Epithelial cell of esophagus (primary cell): Measurements from ENCODE around the gene FRMD5.

Experiments used
- DNase-seq: peaks from one replicate; pipeline ENCODE4 v3.0.0; 2010; ENCODE audit warnings: low read depth
- H3K4me3 ChIP-seq: 2 replicates; pipeline ENCODE4 v1.5.1; 2011; ENCODE audit warnings: mild to moderate bottlenecking, low read length, control low read depth
- TF ChIP-seq, protein P1 (sequence below): IDR thresholded peaks from 2 replicates; pipeline ENCODE4 v1.5.1; 2011; ENCODE audit warnings: low read depth, mild to moderate bottlenecking, low read length, control low read depth, inconsistent platforms; ENCODE audit not compliant: insufficient read depth; ENCODE audit errors: missing control alignments

FRMD5 gene

DNA sequence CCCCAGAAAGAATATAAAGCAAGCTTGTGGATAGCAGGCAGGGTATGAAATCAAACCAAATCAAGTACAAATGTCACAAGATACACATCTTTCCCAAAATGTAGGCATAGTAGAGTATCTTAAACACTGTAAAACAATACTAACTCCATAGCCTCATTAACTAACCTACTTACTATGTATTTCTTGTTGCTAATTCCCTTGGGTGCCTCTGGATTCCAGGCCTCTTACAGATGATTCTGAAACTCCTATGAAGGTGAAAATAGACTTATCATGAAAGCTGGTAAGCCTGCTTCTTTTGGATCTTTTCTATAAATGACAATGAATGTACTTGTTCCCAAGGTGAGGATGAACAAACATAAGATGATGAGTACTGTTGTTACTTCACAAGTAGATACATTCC, 93.8 kb downstream of the FRMD5 start:
- DNase-seq: peak; percentile 16

DNA sequence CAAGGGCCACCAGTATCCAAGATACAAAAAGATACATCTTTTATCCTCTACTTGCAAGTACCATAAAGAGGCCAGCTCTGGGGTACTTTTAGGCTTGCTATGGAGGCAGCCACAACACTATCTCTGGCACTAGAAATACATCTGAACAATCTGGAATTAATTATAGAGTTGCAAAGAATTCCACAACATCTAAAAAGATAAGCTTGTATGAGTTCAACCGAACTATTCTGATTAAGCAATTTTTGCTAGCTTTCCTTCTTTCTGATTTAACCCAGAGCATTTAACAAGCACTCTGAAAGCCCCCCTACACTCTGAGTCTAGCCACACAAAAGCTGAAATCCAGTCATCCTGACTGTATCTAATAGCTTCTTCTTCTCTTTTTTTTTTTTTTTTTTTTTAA, 95.4 kb downstream of the FRMD5 start:
- no peak for DNase-seq
- TF ChIP-seq, protein P1, sequence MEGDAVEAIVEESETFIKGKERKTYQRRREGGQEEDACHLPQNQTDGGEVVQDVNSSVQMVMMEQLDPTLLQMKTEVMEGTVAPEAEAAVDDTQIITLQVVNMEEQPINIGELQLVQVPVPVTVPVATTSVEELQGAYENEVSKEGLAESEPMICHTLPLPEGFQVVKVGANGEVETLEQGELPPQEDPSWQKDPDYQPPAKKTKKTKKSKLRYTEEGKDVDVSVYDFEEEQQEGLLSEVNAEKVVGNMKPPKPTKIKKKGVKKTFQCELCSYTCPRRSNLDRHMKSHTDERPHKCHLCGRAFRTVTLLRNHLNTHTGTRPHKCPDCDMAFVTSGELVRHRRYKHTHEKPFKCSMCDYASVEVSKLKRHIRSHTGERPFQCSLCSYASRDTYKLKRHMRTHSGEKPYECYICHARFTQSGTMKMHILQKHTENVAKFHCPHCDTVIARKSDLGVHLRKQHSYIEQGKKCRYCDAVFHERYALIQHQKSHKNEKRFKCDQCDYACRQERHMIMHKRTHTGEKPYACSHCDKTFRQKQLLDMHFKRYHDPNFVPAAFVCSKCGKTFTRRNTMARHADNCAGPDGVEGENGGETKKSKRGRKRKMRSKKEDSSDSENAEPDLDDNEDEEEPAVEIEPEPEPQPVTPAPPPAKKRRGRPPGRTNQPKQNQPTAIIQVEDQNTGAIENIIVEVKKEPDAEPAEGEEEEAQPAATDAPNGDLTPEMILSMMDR: no peak
- no peak overlapping the region for H3K4me3 ChIP-seq

More for the DNA sequence above, 93.8 kb downstream of the FRMD5 start:
- no peak overlapping the region for H3K4me3 ChIP-seq
- TF ChIP-seq, protein P1: no peak

DNA sequence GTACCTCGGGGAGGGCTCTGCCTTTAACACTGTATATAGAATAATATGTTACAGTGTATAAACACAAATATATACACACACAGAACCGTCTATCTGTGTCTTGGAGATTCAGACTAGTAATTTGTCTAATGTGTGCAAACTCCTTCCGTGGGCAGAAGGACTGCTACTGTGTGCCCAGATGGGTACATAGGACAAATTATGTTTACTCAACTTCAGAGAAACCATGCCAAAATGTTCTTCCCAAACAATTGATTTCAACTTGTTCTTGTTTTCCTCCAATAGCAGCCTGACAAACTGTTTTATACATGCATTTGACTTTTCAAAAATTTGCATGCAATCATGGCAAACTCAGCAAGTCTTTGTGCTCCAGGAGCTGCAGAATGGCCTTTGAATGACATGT, 97.5 kb downstream of the FRMD5 start:
- H3K4me3 ChIP-seq: no peak overlapping the region
- TF ChIP-seq, protein P1: no peak
- no peak for DNase-seq

DNA sequence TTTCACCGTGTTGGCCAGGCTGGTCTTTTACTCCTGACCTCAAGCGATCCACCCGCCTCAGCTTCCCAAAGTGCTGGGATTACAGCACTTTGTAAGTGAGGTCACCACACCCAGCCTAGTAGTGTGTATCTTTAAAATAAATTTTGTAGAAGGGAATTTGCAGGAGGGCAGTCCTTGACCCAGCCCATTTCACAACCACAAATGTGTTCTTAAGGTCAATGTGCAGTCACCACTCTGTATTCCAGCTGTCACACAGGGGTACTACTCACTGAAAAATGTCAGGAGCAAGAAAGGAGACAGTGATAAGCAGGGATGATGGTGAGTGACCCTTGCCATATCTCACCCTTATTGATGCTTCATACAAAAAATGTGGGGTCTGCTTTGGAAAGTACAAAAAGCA, 98.5 kb downstream of the FRMD5 start:
- TF ChIP-seq, protein P1: no peak
- no peak for DNase-seq
- H3K4me3 ChIP-seq: no peak overlapping the region

DNA sequence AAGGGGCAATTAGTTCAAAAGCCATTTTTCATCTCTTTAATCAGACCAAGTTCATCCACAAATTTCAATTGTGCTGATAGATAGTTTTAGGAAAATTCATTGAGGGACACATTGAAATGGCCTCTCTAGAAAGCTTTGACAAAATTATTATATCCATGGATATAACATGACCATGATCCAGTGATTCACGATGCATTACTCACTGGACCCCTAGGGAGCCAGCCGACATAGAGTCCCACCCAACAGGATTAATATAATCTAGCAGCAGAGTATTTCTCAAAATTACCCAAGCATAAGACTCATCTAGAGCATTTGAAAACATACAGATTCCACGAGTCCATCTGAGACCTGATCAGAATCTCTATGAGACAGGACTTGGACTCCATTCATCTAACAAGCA, 100.3 kb downstream of the FRMD5 start:
- no peak for DNase-seq
- TF ChIP-seq, protein P1: no peak
- no peak overlapping the region for H3K4me3 ChIP-seq

DNA sequence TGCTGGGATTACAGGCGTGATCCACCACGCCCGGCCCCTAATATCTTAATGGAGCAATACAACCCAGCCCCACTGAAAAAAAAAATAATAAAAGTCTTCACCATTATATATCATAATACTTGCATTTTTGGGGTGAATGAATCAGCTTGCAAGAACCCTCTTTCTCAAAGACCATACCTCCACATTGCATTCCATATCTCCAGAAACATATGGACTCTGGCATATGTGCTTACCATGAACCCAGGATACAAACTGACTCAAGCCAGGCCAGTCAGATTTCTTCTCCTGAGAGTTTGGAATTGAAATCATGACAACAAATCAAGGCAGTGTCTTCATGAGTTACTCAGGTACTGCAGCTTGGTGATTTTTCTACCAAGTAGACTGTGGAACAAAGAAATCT, 101.2 kb downstream of the FRMD5 start:
- TF ChIP-seq, protein P1: no peak
- no peak overlapping the region for H3K4me3 ChIP-seq
- no peak for DNase-seq

DNA sequence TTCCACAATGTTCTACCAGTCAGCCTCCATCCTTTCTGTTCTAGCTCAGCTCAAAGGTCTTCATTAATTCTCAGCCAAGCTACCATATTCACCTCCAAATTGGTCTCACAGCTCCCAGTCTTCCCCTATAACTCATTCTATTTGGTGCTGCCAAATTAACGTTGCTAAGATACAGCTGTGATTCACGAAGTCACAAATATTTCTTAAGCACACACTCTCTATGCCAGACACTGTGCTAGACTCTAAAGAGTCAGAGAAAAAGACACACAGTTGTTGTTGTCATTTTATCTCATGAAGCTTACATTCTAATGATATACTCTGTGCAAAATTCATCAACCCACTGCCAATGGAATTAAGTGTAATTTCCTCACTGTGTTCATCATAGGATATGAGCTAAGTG, 102.8 kb downstream of the FRMD5 start:
- DNase-seq: peak; percentile 64
- H3K4me3 ChIP-seq: no peak overlapping the region
- TF ChIP-seq, protein P1: no peak
